HTR-8/SVneo (cell line): ENCODE results near the gene IMP4.

Experiments
- DNase-seq: peaks from one replicate; pipeline ENCODE4 v3.0.0; 2011; ENCODE audit warnings: low spot score, mixed read lengths; ENCODE audit not compliant: insufficient read length
- FAIRE-seq: peaks from 2 replicates; lab custom pipeline; 2011; peaks lifted over from hg19 to GRCh38; lab: Jason Lieb, UNC

The IMP4 gene

GRCh38 chr2:130355172-130355577, 12.5 kb downstream of the IMP4 start:
- no peak for FAIRE-seq
- DNase-seq, result no peak

- no peak for FAIRE-seq
- DNase-seq, result peak; percentile 84
These were observed 13.1 kb downstream of the IMP4 start, which contains the start of gene PTPN18 for GRCh38 chr2:130355578-130356431. Gene PTPN18, plus strand, starts transcription at chr2:130356056. Its CDS starts 52 bp downstream, at chr2:130356108.

DNA sequence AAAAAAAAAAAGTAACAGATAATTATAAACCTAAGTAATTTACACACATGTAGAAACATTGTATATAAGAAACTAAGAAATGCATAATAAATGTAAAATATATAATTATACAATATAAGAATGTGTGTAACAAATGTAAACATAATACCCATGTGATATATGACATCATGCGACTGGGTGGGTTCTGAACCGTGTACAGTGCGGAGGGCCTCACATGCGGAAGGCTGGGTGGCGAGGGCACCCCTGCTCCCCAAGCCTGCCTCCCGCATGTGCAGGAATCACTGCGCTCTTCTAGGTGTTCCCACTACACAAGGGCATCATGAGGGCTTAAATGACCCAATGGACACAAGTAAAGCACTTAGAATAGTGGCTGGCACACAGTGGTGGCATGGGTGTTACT, 15.2 kb downstream of the IMP4 start:
- FAIRE-seq (no peak), DNase-seq (no peak)

DNA sequence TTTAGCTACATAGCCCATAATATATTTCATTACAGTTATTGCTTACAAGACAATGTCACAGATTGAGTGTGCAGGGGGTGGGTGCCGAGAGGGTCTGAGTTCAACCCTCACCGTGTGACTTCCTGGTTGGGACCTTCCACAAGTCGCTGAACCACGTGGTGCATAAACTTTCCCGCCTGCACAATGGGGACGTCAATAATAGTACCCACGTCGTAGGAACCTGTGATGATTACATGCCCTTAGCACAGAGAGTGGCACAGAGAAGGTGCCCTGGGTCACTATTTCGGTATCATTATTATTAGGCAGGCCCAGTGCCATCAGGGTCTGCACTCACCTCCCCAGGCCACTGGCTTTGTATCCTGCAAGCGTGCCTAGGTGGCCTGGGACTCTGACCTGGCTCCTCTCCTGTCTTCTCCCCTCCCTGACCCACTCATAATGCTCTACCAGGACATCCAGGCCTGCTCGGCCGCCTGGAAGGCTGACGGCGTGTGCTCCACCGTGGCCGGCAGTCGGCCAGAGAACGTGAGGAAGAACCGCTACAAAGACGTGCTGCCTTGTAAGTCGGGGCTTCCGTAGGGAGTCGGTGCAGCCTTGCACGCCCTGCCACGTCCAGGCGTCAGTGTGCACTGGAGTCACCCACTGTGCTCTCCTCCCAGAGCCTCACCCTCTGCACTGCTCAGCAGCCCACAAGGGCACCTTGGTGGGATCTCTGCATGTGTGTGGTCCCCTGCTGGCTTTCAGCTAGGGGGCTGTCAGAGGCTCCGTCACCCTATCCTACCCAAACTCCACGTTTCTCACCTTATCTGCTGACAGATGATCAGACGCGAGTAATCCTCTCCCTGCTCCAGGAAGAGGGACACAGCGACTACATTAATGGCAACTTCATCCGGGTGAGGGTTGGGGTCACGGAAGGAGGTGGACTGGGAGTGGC, 16.0 kb downstream of the IMP4 start:
- FAIRE-seq, result no peak

DNA sequence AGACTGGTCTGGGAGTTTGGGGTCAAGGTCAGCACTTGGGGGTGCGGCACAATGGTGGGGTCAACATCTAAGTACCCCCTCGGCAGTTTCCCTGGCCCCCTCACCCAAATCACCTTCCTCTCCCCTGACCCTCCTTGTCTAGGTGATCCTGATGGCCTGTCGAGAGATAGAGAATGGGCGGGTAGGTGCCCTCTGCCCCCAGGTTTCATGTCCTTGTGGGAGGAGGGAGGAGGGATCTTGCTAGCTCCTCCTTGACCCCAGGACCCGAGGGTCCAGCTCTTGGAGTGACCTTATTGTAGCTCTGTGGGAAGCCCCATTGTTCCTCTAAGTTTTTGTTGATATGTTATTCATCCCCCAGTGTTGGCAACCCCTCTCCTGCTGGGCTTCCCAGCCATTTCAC, 16.8 kb downstream of the IMP4 start:
- FAIRE-seq (no peak), DNase-seq (no peak)

More for the DNA sequence above, 16.0 kb downstream of the IMP4 start:
- DNase-seq, result no peak

GRCh38 chr2:130363479-130363878, 20.8 kb downstream of the IMP4 start:
- FAIRE-seq, result no peak
- no peak for DNase-seq

DNA sequence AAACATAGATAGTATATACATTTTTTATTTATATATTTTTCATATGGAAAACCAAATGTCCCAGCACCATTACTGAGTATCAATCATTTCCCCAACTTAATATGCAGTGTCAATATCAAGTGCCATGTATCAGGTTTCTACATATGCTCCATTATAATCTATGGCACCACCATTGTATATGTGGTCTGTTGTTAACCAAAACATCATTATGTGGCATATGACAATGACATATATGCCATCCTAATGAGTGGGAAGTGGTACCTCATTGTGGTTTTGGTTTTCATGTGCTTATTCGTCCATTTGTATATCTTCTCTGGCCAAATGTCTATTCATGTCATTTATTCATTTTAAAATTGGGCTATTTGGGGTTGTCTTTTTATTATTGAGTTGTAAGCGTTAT, 22.4 kb downstream of the IMP4 start:
- FAIRE-seq, result no peak

GRCh38 chr2:130365963-130366362, 23.3 kb downstream of the IMP4 start:
- FAIRE-seq, result no peak
- no peak for DNase-seq

More for the DNA sequence above, 22.4 kb downstream of the IMP4 start:
- no peak for DNase-seq

DNA sequence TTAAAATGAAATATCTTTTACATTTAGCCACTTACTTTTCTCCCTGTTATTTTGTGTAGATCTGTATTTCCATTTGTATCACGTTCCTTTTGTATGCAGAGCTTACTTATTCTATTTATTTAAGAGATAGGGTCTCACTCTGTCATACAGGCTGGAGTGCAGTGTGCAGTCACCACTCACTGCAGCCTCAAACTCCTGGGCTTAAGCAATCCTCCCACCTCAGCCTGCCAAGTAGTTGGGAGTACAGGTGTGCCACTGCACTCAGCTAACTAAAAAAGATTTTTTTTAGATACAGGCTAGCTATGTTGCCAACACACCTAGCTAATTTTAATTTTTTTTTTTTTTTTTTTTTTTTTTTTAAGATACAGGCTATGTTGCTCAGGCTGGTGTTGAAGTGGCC, 24.0 kb downstream of the IMP4 start:
- FAIRE-seq (no peak), DNase-seq (no peak)

GRCh38 chr2:130368786-130369185, 26.1 kb downstream of the IMP4 start:
- FAIRE-seq (no peak), DNase-seq (no peak)

DNA sequence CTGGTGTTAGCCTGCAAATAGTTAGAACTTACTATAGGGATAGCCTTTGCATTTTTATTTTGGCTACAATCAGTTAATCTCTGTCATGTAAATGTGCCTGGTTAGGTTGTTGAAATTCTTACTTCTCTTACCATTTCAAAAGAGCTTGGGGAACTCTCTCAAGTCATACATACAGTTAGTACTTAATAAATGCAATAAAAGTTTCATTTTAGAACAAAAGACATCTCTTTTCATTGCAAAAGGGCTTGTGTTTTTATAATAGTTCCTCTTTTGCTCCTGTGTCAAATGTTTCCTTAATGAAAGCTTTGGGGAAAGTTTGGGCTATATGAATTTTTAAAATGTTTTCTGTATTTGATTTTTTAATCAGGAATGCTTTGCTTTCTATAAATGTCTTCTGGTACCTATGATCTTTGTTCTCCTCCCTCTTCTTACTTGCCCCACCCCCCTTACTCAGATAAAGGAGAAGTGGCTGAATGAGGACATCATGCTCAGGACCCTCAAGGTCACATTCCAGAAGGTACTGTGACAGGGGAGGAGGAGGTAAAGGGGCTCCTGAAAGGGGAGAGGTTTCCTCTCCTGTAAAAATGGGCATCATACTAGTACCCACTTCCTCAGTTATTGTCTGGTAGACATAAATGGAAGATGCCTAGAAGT, 26.7 kb downstream of the IMP4 start:
- DNase-seq, result no peak
- no peak for FAIRE-seq

GRCh38 chr2:130369965-130370341, 27.3 kb downstream of the IMP4 start:
- FAIRE-seq (no peak), DNase-seq (no peak)

GRCh38 chr2:130370490-130370889, 27.8 kb downstream of the IMP4 start:
- no peak for FAIRE-seq
- no peak for DNase-seq

GRCh38 chr2:130371723-130372054, 29.0 kb downstream of the IMP4 start:
- DNase-seq (no peak), FAIRE-seq (no peak)

DNA sequence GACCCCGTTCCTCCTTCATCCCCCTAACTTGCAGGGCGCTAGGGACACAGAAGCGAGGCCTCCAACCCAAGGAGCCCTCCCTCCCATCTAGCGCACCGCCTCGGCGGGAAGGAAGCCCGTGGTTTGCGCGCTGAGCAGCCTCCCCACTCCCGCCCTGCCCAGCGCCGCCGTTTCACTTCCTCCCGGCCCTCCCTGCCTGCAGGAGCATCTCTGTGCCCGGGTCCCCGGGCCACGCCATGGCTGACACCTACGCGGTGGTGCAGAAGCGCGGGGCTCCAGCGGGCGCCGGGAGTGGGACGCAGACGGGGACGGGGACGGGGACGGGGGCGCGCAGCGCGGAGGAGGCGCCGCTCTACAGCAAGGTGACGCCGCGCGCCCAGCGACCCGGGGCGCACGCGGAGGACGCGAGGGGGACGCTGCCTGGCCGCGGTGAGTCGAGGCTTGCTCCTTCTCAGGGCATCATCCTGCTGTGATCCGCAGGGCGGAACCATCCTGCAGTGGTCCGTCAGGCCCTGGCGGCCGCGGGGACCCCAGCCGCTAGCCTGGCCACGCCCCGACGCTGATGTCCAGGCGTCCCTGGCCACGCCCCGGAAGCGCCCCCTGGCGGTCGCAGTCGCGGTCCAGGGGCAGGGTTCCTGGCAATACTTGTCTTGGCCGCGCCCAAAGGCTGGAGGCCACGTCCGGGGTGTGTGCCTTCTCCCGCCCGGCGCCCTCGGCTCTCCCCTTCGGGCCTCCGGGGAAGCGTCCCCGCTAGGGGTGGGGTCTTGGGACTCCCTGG, 29.5 kb downstream of the IMP4 start:
- FAIRE-seq, result peak; percentile 76

DNA sequence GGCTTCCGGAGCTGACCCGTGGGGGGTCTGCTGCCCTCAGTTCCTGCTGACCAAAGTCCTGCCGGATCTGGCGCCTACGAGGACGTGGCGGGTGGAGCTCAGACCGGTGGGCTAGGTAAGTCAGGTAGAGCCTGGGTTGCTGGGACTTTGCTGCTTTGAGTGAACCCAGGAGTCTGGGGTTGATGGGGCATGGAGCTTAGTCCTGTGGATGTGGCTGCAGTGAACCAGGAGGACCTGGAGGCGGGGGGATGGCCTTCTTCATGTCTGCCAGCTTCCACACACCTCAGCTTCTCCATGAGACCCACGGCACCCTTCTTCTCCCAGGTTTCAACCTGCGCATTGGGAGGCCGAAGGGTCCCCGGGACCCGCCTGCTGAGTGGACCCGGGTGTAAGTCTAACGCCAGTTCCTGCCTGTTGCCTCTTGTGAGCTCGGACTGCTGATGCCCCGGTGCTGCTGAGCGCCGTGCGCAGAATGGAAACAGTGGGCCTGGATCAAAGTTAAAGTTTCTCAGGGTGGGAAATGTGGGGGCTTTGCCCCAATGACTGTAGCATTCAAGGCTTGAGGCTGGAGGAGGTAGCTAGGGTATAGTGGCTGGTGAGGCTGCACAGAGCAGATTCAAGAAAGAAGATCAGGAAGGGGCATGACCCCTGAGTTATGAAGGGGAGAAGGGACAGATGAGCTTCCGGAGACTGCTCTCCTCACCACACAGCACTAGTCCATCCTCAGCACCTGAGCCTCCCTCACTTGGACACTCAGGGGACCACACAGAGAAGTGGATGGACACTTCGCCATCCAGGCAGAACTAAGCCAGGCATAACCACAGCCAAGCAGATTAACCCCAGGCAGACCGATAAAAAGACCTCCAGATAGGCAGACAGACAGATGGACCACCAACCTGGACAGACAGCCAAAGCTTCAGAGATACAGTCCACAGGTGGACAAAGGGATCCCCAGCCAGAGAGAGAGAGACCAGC, 30.4 kb downstream of the IMP4 start:
- FAIRE-seq (no peak), DNase-seq (no peak)

More for the DNA sequence above, 29.5 kb downstream of the IMP4 start:
- DNase-seq, result peak; percentile 88

DNA sequence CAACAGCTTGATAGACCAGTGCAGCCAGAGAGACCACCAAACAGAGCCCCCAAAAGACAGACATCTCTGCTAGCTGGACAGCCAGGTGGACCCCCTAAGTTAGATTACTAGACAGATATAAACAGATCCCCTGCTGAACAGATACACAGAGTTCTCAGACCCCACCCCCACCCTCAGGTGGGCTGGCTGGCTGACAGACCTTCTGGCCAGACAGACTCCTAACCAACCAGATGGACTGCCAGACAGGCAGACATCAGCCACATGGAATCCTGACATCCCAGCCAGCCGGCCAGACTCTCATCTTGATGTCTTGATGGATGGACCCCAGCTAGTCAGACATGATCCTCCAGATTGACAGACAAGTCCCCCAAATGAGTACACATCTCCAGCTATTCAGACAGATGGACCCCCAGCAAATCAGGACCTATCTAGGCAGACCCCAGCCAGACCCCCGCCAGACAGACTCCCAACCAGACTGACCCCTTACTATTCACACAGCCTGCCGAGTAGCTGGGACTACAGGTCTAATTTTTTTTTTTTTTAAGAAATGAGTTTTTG, 31.2 kb downstream of the IMP4 start:
- DNase-seq (no peak), FAIRE-seq (no peak)

DNA sequence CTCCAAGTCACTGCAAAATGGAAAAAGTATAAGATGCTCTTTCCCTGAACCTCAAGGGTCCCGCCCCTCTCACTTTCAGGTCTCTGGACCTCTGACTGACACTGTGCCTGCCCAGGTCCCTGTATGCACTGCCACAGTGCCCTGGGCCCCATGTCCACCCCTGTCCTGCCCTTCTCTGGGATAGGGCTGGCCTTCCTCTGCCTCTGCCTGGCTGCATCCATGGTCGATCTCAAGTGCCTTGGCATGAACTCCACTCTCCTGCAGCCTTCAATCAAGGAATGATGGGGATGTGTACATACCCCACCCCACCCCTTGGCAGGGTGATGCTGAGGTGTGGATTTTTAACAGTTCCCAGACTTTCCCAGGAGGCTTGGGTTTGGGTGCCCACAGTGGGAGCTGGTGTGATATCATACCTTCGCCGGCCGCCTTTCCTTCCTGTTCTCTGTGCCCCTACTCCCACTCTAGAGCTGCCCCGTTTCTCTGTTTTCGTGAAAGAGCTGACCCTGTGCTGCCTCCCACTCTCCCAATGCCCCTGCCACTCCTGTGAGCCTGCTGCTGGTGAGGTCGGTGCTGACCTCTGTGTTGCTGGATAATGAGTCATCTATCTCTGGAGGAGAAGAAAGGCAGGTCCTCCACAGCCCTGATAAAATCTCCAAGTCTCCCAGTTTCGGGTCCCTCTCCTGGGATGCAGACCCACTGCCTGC, 32.0 kb downstream of the IMP4 start:
- DNase-seq (peak; percentile 46), FAIRE-seq (peak; percentile 28)
